Heart left ventricle (tissue), 16 donors: ENCODE results near the gene CEP170. TPM values are rescaled to one million over a fixed set of nuclear protein-coding genes. Genes with fewer than 3 reads are reported as not detected.

Experiments
- ATAC-seq, 4 donors: fragments of 200-7000 bp; cut with Tn5 transposase; one replicate each; pipeline ENCODE4 v1.9.1; 2020 to 2022; ENCODE audit warnings: moderate library complexity in 4 of 4, mild to moderate bottlenecking in 3 of 4, moderate number of reproducible peaks in 1 of 4
- DNase-seq, 5 donors: peaks; one replicate each; pipeline ENCODE4 v3.0.0-alpha.2; 2020
- H3K27ac ChIP-seq, 12 donors: fragments of 200-600 bp; sonication (generic) in 4 of 12; one replicate each; pipeline versions ENCODE4 v1.5.0 to v1.8.0; 2016 to 2022; ENCODE audit warnings: mild to moderate bottlenecking in 2 of 12
- H3K27me3 ChIP-seq, 9 donors: fragments of 200-600 bp; sonication (generic) in 2 of 9; one replicate each; pipeline versions ENCODE4 v1.5.1 to v1.8.0; 2016 to 2022; ENCODE audit warnings: mild to moderate bottlenecking in 3 of 9
- H3K36me3 ChIP-seq, 9 donors: fragments of 200-600 bp; sonication (generic) in 2 of 9; one replicate each; pipeline versions ENCODE4 v1.5.0 to v1.8.0; 2018 to 2022; ENCODE audit warnings: mild to moderate bottlenecking in 2 of 9
- H3K4me1 ChIP-seq, 12 donors: fragments of 200-600 bp; sonication (generic) in 4 of 12; one replicate each; pipeline versions ENCODE4 v1.5.0 to v1.8.0; 2016 to 2022; ENCODE audit warnings: mild to moderate bottlenecking in 3 of 12
- H3K4me3 ChIP-seq, 12 donors: fragments of 200-600 bp; sonication (generic) in 4 of 12; one replicate each; pipeline versions ENCODE4 v1.5.0 to v1.8.0; 2017 to 2022; ENCODE audit warnings: mild to moderate bottlenecking in 9 of 12, moderate library complexity in 4 of 12
- H3K9me3 ChIP-seq, 12 donors: fragments of 200-600 bp; sonication (generic) in 4 of 12; one replicate each; pipeline versions ENCODE4 v1.5.0 to v1.8.0; 2016 to 2022; ENCODE audit warnings: mild to moderate bottlenecking in 1 of 12
- POLR2A ChIP-seq, 2 donors: fragments of 450-650 bp; IDR thresholded peaks; one replicate each; pipeline ENCODE4 v1.6.1; 2017; ENCODE audit warnings: antibody characterized with exemption in 2 of 2, mild to moderate bottlenecking in 2 of 2, moderate library complexity in 2 of 2
- WGBS, 4 donors: extraction: QIAGEN DNeasy Blood & Tissue Kit in 2 of 4; methylation state at CpG; one replicate each; pipeline versions ENCODE4 v1.1.5 to v1.1.7; 2013 to 2018; 5-methylcytosine and 5-hydroxymethylcytosine counted together
- intact Hi-C, 10 donors: fragments of 100-400 bp; cut with DNase I; formaldehyde crosslinking; loops; one replicate each; pipeline versions ENCODE4 v1.11.1 to v1.14.2; 2022
- polyA plus RNA-seq, 2 donors: library from polyadenylated mRNA; stranded (reverse); fragments of 200-250 nt; gene quantifications; one replicate each; pipeline ENCODE4 v1.2.3, GENCODE V29; 2013
- total RNA-seq, 9 donors: library from RNA; depleted of rRNA in 2 of 9; stranded (reverse); fragments of >200 nt in 2 of 9; fragmentation: NEBNext Ultra II Directional in 3 of 9; extraction: Animal tissue kit (Norgen Biotek cat#: 25700) in 3 of 9; gene quantifications; one replicate each; pipeline versions ENCODE4 v1.1.0 to v1.2.4, GENCODE V29; 2016 to 2023
- TF ChIP-seq, protein P1 (sequence below), 12 donors: fragments of 200-600 bp; sonication (generic) in 4 of 12; IDR thresholded peaks; one replicate each; pipeline versions ENCODE4 v1.5.0 to v1.8.0; 2018 to 2022; ENCODE audit warnings: antibody characterized with exemption in 12 of 12, mild to moderate bottlenecking in 5 of 12
- donor health status: ischemic (EF 13 %, LVEDD 7.1; RV severe dilation, severe dysfunction).
- donor health status: healthy with polysubstance abuse.
- donor health status: DM: no; HTN: yes; CAD: no.
- donor health status: DM: no; HTN: no; CAD: no.
- donor health status: ischemic (EF 25% LVEDD 6.9; RV normal size, moderate dysfunction).
- donor health status: ischemic (EF 25% LVEDD 5.7; RV mildly dilated, moderate dysfunction).
- donor health status: healthy.
- donor health status: DM: yes; HTN: yes; CAD: no.
- donor health status: ischemic (EF 35%, LVEDD 5.7; RV mildly dilated, moderate dysfunction).
- donor health status: nonischemic (EF 11% LVEDD 7.7; RV severe dilation, severe dysfunction).
- donor health status: DM: yes; HTN: yes; CAD: no.
- donor health status: PGD.
- donor health status: ischemic (EF 29% LVEDD 5.4; RV normal size, mild dysfunction).
- donor health status: nonischemic (EF 23%, LVEDD 6.1; RV moderate dilation, normal function).

CEP170 gene
- total and polyA plus RNA-seq, 11 donors = 9.7 to 70.3 (median 37.7) TPM

DNA sequence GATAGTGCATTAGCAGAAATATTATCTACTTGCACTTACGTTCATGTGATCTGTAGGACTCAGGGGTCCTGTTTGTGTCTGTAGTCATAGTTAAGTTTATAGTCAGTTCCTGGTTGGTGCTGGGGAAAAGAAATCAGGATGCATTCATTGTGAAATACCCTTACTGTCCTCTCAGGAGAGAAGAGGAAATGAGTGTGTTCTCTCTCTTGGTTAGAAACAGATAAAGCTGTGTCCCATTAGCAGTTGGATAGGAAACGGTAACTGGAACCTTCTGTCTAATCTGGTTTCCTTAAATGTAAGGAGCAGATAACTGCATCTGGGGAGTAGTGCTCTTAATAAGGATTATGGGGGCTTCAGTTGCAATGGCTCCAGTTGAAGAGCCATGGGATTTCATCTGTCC, 9.6 kb upstream of the CEP170 start:
- ATAC-seq (peak; percentile 31 to 79 (median 64)), DNase-seq (no peak)
- peaks cover 2 to 81% (median 39%) of the 10 kb centered on the region in 12 donors for H3K4me1 ChIP-seq
- no peaks in the 10 kb centered on the region for H3K36me3 ChIP-seq
- peak overlapping the region in 6 of 12 donors; percentile 18 to 90 (median 30) for H3K27ac ChIP-seq
- WGBS, 4 donors = 26 to 44% (median 34%) methylated on average over 2 of the region's 2 CpGs
- H3K27me3 ChIP-seq = no peaks in the 10 kb centered on the region
- H3K9me3 ChIP-seq = no peaks in the 10 kb centered on the region
- no peak overlapping the region for H3K4me3 ChIP-seq
- intact Hi-C loops = no loop called here
- TF ChIP-seq POLR2A (IDR thresholded peaks at IDR 0.05) = no peak
- TF ChIP-seq, protein P1, sequence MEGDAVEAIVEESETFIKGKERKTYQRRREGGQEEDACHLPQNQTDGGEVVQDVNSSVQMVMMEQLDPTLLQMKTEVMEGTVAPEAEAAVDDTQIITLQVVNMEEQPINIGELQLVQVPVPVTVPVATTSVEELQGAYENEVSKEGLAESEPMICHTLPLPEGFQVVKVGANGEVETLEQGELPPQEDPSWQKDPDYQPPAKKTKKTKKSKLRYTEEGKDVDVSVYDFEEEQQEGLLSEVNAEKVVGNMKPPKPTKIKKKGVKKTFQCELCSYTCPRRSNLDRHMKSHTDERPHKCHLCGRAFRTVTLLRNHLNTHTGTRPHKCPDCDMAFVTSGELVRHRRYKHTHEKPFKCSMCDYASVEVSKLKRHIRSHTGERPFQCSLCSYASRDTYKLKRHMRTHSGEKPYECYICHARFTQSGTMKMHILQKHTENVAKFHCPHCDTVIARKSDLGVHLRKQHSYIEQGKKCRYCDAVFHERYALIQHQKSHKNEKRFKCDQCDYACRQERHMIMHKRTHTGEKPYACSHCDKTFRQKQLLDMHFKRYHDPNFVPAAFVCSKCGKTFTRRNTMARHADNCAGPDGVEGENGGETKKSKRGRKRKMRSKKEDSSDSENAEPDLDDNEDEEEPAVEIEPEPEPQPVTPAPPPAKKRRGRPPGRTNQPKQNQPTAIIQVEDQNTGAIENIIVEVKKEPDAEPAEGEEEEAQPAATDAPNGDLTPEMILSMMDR (IDR thresholded peaks at IDR 0.05) = no peak

DNA sequence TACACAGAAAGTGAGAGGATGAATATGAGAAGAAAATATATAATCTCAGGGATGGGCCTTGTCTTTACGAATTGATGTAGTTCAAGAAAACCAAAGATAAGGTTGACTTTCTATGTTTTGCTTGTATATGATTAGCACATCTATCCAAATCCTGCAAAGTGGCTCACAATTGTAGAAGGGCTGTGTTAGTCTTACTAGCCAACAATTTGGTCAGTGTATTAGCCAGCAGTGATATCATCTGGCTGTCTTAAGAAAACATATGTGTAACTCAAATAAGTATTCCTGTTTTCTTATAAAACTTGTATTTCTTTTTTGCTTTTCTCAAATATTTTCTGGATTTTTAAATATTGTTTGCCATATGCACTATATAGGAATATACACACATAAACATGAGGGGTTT, 6.3 kb upstream of the CEP170 start:
- Histone ChIP-seq H3K27me3 (no peaks in the 10 kb centered on the region), H3K36me3 (no peaks in the 10 kb centered on the region), H3K4me1 (peaks cover 0 to 71% (median 36%) of the 10 kb centered on the region in 12 donors), H3K27ac (peak overlapping the region in 2 of 12 donors; percentile 2 to 68), H3K4me3 (no peak overlapping the region), H3K9me3 (no peaks in the 10 kb centered on the region)
- 76 to 86% (median 85%) methylated on average over 1 of the region's 1 CpG for WGBS, 4 donors
- intact Hi-C loops = no loop called here
- peak in 1 of 4 donors; percentile 63 for ATAC-seq
- no peak for DNase-seq
- TF ChIP-seq POLR2A (IDR thresholded peaks at IDR 0.05) = no peak
- TF ChIP-seq, protein P1 (IDR thresholded peaks at IDR 0.05) = no peak

DNA sequence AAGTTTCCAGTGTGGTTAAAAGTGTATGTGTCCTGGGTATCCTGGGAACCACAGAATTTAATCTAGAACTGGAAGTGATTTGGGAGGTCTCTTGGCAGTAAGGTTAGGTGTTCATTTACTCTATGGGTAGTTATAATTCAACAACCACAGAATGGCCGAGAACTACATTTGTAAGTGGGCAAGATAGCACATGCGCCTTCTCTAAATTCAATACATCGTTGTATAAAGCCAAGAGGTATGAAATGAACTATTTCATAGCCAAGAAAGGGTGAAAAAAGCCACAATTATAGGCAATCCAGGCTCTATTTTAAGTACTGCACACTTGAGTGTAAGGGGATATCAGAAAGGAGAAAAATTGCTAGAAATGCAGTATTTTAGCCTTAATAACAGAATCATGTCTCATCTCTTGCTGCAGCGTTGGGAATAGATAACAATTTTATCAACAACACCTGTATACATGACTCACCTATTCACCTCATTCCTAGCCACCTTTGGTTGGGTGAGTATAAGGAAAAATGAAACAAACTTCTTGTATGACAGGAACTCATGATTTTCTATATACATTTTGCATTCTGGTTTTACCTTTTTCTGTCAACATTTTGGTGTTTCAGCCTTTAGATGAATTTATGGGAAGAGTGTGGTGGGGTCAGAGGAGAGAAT, 5.3 kb upstream of the CEP170 start:
- Histone ChIP-seq H3K36me3 (no peaks in the 10 kb centered on the region), H3K27ac (peak overlapping the region in 2 of 12 donors; percentile 2 to 68), H3K4me3 (no peak overlapping the region), H3K4me1 (peaks cover 0 to 62% (median 37%) of the 10 kb centered on the region in 12 donors), H3K9me3 (no peaks in the 10 kb centered on the region), H3K27me3 (no peaks in the 10 kb centered on the region)
- intact Hi-C loops = no loop called here
- WGBS, 4 donors = 65 to 71% (median 69%) methylated on average over 4 of the region's 4 CpGs
- DNase-seq (no peak), ATAC-seq (no peak)
- TF ChIP-seq POLR2A (IDR thresholded peaks at IDR 0.05) = no peak
- TF ChIP-seq, protein P1 (IDR thresholded peaks at IDR 0.05) = no peak

DNA sequence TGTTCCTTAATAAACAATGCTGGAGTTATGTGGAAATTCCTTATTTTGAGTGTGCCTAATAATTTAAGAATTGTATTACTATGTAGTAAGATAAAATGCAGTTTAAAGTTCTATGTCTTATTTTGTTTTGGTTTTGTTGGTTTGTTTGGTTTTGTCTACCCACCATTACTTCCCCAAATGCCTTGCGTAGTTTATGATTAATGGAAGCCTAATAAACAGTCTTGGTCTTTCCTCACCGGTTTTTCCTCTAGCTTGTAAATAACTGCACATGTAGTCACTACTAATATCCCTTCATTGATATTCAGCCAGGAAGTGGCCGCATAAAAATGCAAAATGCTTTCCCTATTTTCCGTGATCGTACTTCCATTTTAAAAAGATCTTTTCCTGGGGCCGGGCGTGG, 3.6 kb upstream of the CEP170 start:
- no peak for DNase-seq
- Histone ChIP-seq H3K9me3 (no peaks in the 10 kb centered on the region), H3K36me3 (no peaks in the 10 kb centered on the region), H3K27ac (no peak overlapping the region), H3K4me3 (no peak overlapping the region), H3K27me3 (no peaks in the 10 kb centered on the region), H3K4me1 (peaks cover 0 to 47% (median 23%) of the 10 kb centered on the region in 12 donors)
- intact Hi-C loops = loop anchor here in 4 of 10 donors (5.0 to 10.0 kb wide), 5 partner anchors 124 to 1576 kb away; partner anchors contain the start of genes ADSS2 (in 2 of the 4) and COX20 (in 1 of the 4)
- ATAC-seq = no peak
- WGBS, 4 donors = 94 to 98% (median 96%) methylated on average over 7 of the region's 7 CpGs
- no peak for TF ChIP-seq POLR2A (IDR thresholded peaks at IDR 0.05)
- TF ChIP-seq, protein P1 (IDR thresholded peaks at IDR 0.05) = no peak
